Ectodermal cell (in vitro differentiated cells): ENCODE data around the gene CNDP2.

Experiments used
- H3K27ac ChIP-seq: 2 replicates; pipeline ENCODE4 v1.7.0; 2013; ENCODE audit warnings: mild to moderate bottlenecking, low read depth, low read length; ENCODE audit not compliant: insufficient read depth, poor library complexity, severe bottlenecking
- H3K27me3 ChIP-seq: 2 replicates; pipeline ENCODE4 v1.7.0; 2013; ENCODE audit warnings: mild to moderate bottlenecking, low read length; ENCODE audit not compliant: insufficient read depth, control insufficient read depth, poor library complexity, severe bottlenecking
- H3K36me3 ChIP-seq: one replicate; pipeline ENCODE4 v1.7.0; 2013; ENCODE audit warnings: low read length; ENCODE audit not compliant: control insufficient read depth, insufficient read depth
- H3K4me1 ChIP-seq: one replicate; pipeline ENCODE4 v1.7.0; 2013; ENCODE audit warnings: low read length; ENCODE audit not compliant: control insufficient read depth, insufficient read depth
- H3K4me3 ChIP-seq: 2 replicates; pipeline ENCODE4 v1.7.0; 2013; ENCODE audit warnings: low read depth, low read length, control low read depth; ENCODE audit not compliant: insufficient read depth
- H3K9me3 ChIP-seq: 2 replicates; pipeline ENCODE4 v1.7.0; 2013; ENCODE audit warnings: mild to moderate bottlenecking, low read length, moderate library complexity; ENCODE audit not compliant: control insufficient read depth
- WGBS, 2 experiments: methylation state at CpG; one replicate each; pipeline ENCODE4 v1.1.7; 2013; ENCODE audit warnings: missing lambda C conversion rate in 2 of 2; 5-methylcytosine and 5-hydroxymethylcytosine counted together

The CNDP2 gene

GRCh38 chr18:74516271-74517235 lies 20.4 kb downstream of the CNDP2 start:
- 96% methylated on average over 35 of the region's 35 CpGs for WGBS, 2 experiments
- H3K27me3 ChIP-seq = no peaks in the 10 kb centered on the region
- H3K4me1 ChIP-seq = no peaks in the 10 kb centered on the region
- no peaks in the 10 kb centered on the region for H3K9me3 ChIP-seq
- H3K27ac ChIP-seq = no peak overlapping the region
- H3K4me3 ChIP-seq = no peak overlapping the region
- H3K36me3 ChIP-seq = peaks cover 52% of the 10 kb centered on the region

DNA sequence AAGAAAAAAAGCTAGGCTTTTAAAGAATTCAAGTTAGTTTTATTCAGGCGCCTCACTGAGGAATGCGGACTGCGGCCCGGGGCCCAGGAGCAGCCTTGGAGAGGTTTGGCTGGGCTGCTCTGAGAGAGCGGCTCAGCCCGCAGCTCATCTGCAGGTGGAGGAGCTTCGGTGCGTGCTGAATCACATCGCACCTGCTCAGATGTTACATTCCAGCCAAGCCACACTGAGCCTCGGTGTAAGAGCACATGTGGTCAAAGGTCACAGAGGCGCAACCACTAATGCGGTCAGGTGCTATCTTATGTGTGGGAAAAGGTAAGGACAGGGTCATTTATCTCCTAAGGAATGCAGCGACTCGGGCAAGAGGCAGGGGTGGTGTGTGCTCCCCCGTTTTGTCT lies 21.1 kb downstream of the CNDP2 start:
- Histone ChIP-seq H3K36me3 (peaks cover 52% of the 10 kb centered on the region), H3K27ac (no peak overlapping the region)
- 96 to 97% methylated on average over 15 of the region's 15 CpGs for WGBS, 2 experiments

GRCh38 chr18:74518456-74519295 lies 22.5 kb downstream of the CNDP2 start:
- Histone ChIP-seq H3K9me3 (no peaks in the 10 kb centered on the region), H3K27ac (no peak overlapping the region), H3K4me3 (no peak overlapping the region), H3K4me1 (no peaks in the 10 kb centered on the region), H3K27me3 (no peaks in the 10 kb centered on the region), H3K36me3 (peaks cover 43% of the 10 kb centered on the region)
- WGBS, 2 experiments = 87 to 88% methylated on average over 32 of the region's 32 CpGs

More for the DNA sequence above, 21.1 kb downstream of the CNDP2 start:
- Histone ChIP-seq H3K4me3 (no peak overlapping the region), H3K9me3 (no peaks in the 10 kb centered on the region), H3K4me1 (no peaks in the 10 kb centered on the region), H3K27me3 (no peaks in the 10 kb centered on the region)

DNA sequence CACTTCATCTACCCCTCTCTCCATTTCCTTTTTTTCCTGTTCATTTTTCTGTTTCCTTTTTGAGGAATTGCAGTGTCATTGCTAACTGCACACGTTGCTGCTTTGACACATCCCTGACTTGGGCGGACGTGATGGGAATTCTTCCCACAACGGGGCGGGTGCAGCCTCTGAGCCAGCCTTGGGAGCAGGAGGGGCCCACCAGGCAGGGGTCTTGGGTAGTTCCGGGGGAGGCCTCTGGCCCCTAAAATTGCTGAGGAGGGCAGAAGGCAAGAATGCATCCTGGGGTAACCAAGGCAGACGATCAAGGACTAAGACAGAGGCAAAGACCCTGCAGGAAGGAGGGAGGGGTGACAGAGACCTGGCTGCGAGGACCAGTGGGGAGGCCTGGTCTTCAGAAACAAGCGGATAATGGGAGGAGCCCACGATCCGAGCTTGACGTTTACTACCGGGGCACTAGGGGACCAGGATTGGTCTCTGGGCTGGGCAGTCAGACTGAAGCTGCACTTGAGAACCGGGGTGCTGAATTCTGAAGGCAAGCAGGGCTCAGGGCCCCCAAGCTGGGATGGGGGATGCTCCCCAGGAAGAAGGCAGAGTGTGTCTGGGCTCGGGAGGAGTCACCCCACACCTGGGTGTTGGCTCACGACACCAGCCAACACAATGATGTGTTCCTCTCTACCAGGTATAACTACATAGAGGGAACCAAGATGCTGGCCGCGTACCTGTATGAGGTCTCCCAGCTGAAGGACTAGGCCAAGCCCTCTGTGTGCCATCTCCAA lies 23.3 kb downstream of the CNDP2 start:
- no peaks in the 10 kb centered on the region for H3K9me3 ChIP-seq
- no peak overlapping the region for H3K27ac ChIP-seq
- peaks cover 43% of the 10 kb centered on the region for H3K36me3 ChIP-seq
- no peaks in the 10 kb centered on the region for H3K4me1 ChIP-seq
- 93 to 95% methylated on average over 18 of the region's 18 CpGs for WGBS, 2 experiments
- no peaks in the 10 kb centered on the region for H3K27me3 ChIP-seq
- no peak overlapping the region for H3K4me3 ChIP-seq

DNA sequence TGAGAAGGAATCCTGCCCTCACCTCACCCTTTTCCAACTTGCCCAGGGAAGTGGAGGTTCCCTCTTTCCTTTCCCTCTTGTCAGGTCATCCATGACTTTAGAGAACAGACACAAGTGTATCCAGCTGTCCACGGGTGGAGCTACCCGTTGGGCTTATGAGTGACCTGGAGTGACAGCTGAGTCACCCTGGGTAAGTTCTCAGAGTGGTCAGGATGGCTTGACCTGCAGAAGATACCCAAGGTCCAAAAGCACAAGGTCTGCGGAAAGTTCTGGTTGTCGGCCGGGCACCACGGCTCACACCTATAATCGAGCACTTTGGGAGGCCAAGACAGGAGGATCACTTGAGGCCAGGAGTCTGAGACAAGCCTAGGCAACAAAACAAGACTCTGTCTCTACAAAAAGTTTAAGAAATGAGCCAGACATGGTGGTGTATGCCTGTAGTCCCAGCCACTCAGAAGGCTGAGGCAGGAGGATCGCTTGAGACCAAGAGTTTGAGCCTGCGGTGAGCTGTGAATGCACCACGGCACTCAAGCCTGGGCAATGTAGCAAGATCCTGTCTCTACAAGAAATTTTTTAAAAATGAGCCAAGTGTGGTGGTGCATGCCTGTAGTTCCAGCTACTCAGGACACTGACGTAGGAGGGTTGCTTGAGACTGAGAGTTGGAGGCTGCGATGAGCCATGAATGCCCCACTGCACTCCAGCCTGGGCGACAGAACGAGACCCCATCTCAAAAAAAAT lies 24.1 kb downstream of the CNDP2 start:
- H3K4me3 ChIP-seq = no peak overlapping the region

DNA sequence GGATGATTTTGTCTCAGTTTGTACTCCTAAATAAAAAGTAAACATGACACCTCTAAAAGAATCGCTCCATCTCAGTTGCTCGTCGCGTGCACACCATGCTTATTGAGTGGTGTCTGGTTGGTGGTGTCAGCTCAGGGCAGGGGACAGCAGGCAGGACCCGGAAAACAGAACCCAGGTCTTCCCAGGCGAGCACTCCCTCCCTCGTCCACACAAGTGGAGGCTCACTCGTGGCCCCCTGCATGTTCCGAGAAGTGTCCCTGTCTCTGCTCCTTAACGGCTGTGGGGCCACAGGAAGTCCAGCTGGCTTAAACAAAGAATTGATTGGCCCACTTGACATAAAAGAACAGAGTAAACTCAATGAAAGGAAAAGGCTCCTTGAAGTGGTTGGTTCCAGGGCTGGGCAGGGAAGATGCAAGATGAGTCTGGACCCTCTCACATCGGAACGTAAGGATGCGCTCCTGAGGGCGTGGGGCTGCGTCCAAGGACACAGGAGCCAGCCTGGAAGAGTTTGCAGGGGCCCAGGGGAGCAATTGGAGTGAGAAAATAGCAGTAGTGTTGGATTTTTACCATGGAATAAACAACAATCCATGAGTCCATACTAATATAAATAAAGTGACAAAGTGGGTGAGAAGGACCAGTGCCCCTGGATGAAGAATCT lies 25.0 kb downstream of the CNDP2 start:
- H3K27ac ChIP-seq = no peak overlapping the region
- H3K4me3 ChIP-seq = no peak overlapping the region
- 96% methylated on average over 15 of the region's 15 CpGs for WGBS, 2 experiments
- no peaks in the 10 kb centered on the region for H3K27me3 ChIP-seq
- no peaks in the 10 kb centered on the region for H3K9me3 ChIP-seq
- H3K4me1 ChIP-seq = no peaks in the 10 kb centered on the region
- peaks cover 34% of the 10 kb centered on the region for H3K36me3 ChIP-seq

More for the DNA sequence above, 24.1 kb downstream of the CNDP2 start:
- WGBS, 2 experiments = 87 to 88% methylated on average over 14 of the region's 14 CpGs
- Histone ChIP-seq H3K36me3 (peaks cover 40% of the 10 kb centered on the region), H3K27ac (no peak overlapping the region), H3K27me3 (no peaks in the 10 kb centered on the region), H3K9me3 (no peaks in the 10 kb centered on the region), H3K4me1 (no peaks in the 10 kb centered on the region)

DNA sequence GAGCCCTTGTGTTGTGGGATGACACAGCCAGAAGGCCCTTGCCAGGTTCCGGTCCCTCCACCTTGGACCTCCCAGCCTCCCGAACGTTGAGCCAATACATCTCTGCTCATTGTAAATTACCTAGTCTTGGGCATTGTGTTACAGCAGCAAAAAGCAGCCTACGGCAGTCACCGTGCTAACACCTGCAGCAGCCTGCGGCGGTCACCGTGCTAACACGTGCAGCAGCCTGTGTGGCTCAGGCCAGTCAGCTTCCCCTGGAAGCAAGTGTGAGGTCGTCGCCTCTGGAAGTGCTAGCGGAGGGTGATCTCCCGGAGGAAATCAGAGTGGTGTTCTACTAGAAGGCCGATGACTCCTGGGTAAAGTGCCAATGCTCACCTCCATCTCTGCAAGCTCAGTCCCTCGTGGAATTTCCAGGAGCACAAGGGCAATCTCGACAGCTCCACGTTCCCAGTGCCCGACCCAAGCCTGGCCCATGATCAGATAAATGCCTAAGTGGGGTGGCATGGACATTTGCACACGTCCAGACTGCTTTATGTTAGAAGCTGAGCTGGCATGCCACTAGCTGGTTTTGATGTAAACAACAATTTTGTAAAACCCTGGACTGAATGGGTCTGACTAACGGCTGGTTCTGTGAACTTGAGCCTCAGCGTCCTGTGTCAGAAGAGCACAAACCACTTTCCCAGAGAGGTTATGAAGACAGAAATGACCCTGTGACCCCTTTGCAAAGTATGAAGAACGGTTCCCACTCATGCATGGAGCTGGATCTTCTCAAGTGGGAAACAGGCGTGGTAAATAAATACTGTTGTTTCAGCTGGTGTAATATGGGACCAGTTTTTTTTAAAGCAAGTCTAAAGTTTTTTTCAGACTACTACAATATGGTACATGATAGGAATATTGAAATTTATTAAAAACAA lies 26.7 kb downstream of the CNDP2 start:
- no peaks in the 10 kb centered on the region for H3K27me3 ChIP-seq
- H3K9me3 ChIP-seq = no peaks in the 10 kb centered on the region
- 94% methylated on average over 23 of the region's 23 CpGs for WGBS, 2 experiments
- H3K27ac ChIP-seq = no peak overlapping the region
- H3K4me1 ChIP-seq = no peaks in the 10 kb centered on the region
- H3K36me3 ChIP-seq = peaks cover 26% of the 10 kb centered on the region
- no peak overlapping the region for H3K4me3 ChIP-seq

DNA sequence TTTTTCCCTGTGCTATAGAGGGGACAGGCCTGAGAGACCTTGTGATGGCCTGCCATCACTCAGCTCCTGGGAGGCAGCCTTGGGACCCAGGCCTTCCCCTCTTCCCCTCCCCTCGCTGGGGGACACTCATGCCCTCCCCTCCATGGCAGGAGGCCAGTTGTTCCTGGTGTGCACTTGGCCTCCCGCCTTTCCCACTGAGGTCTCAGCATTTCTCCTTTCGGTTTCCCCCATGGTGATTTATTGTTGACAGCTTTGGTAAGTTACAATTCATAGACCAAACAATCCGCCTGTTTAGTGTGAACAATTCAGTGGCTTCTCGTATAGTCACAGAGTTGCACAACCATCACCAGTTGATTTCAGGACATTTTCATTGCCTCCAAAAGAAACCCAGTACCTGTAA lies 27.9 kb downstream of the CNDP2 start:
- no peak overlapping the region for H3K4me3 ChIP-seq
- WGBS, 2 experiments = 92 to 94% methylated on average over 5 of the region's 5 CpGs
- H3K27ac ChIP-seq = no peak overlapping the region
- H3K27me3 ChIP-seq = no peaks in the 10 kb centered on the region
- no peaks in the 10 kb centered on the region for H3K9me3 ChIP-seq
- no peaks in the 10 kb centered on the region for H3K4me1 ChIP-seq
- H3K36me3 ChIP-seq = peaks cover 18% of the 10 kb centered on the region
